Measurements from ENCODE around the gene RAMP3.
"Not testable (repeated sequence)": the region's sequence is repeated elsewhere in the genome, so short reads cannot be mapped to it uniquely, and the experiment has no call there.

The RAMP3 gene

GRCh38 chr7:45157653-45158401 lies at the start of gene RAMP3:
TSS of gene RAMP3 (plus strand) at chr7:45157791. CDS start at chr7:45157829, 38 bp downstream.
- DNase-seq (ENCODE audit: low spot score) = no peak

- no peak for DNase-seq (ENCODE audit: low spot score)
Measured at GRCh38 chr7:45108863-45109262, 48.7 kb upstream of the RAMP3 start.

- DNase-seq (ENCODE audit: low spot score) = peak; percentile 93
Measured at GRCh38 chr7:45111298-45112223, 46.0 kb upstream of the RAMP3 start, which contains the start of gene TBRG4. TSS of gene TBRG4 (minus strand) at chr7:45111697. CDS start at chr7:45109237, 2,460 bp downstream.

GRCh38 chr7:45112648-45113047 lies 44.9 kb upstream of the RAMP3 start:
- DNase-seq (ENCODE audit: low spot score) = no peak

- not testable (repeated sequence) for DNase-seq (ENCODE audit: low spot score)
Measured at GRCh38 chr7:45114257-45114656, 43.3 kb upstream of the RAMP3 start.

GRCh38 chr7:45114926-45115325 lies 42.7 kb upstream of the RAMP3 start:
- no peak for DNase-seq (ENCODE audit: low spot score)

GRCh38 chr7:45116048-45116447 lies 41.5 kb upstream of the RAMP3 start:
- DNase-seq (ENCODE audit: low spot score) = no peak

- no peak for DNase-seq (ENCODE audit: low spot score)
Measured at GRCh38 chr7:45117582-45117981, 40.0 kb upstream of the RAMP3 start.

GRCh38 chr7:45118292-45118691 lies 39.3 kb upstream of the RAMP3 start:
- DNase-seq (ENCODE audit: low spot score) = no peak

- DNase-seq (ENCODE audit: low spot score) = no peak
Measured at GRCh38 chr7:45118889-45119331, 38.7 kb upstream of the RAMP3 start.

GRCh38 chr7:45119550-45119949 lies 38.0 kb upstream of the RAMP3 start:
- no peak for DNase-seq (ENCODE audit: low spot score)

- no peak for DNase-seq (ENCODE audit: low spot score)
Measured at GRCh38 chr7:45122975-45123860, 34.4 kb upstream of the RAMP3 start.

- DNase-seq (ENCODE audit: low spot score) = no peak
Measured at GRCh38 chr7:45123913-45124710, 33.5 kb upstream of the RAMP3 start.

- peak; percentile 17 for DNase-seq (ENCODE audit: low spot score)
Measured at GRCh38 chr7:45125193-45125904, 32.2 kb upstream of the RAMP3 start.

- no peak for DNase-seq (ENCODE audit: low spot score)
Measured at GRCh38 chr7:45126201-45126600, 31.4 kb upstream of the RAMP3 start.

- DNase-seq (ENCODE audit: low spot score) = no peak
Measured at GRCh38 chr7:45126920-45127319, 30.7 kb upstream of the RAMP3 start.

- DNase-seq (ENCODE audit: low spot score) = peak; percentile 54
Measured at GRCh38 chr7:45129181-45129800, 28.3 kb upstream of the RAMP3 start.

GRCh38 chr7:45129906-45130305 lies 27.7 kb upstream of the RAMP3 start:
- DNase-seq (ENCODE audit: low spot score) = no peak

- no peak for DNase-seq (ENCODE audit: low spot score)
Measured at GRCh38 chr7:45130910-45131309, 26.7 kb upstream of the RAMP3 start.

- DNase-seq (ENCODE audit: low spot score) = no peak
Measured at GRCh38 chr7:45131891-45132290, 25.7 kb upstream of the RAMP3 start.

Data from cerebellar cortex (tissue), 1 donor.